Cardiac septum (tissue), 1 donor: ENCODE data around the gene SSU72. TPM values are rescaled to one million over a fixed set of nuclear protein-coding genes. Genes with fewer than 3 reads are reported as not detected.

Source experiments
- total RNA-seq: library from RNA; stranded (reverse); fragmentation: NEBNext Ultra II Directional; extraction: Animal tissue kit (Norgen Biotek cat#: 25700); gene quantifications from one replicate; pipeline ENCODE4 v1.2.1, GENCODE V29; 2021
- donor health status: DM: no; HTN: no; CAD: no.

Gene SSU72
- total RNA-seq, 1 donor from 2014 or later, result 90.7 TPM

Other genes starting within 250 kb of the SSU72 start
- 0.62 TPM for gene TAS1R3, start 243.6 kb downstream of the SSU72 start, total RNA-seq
- 96.2 TPM for gene DVL1, start 225.4 kb downstream of the SSU72 start, total RNA-seq
- 30.5 TPM for gene MXRA8, start 216.3 kb downstream of the SSU72 start, total RNA-seq
- 174 TPM for gene AURKAIP1, start 199.7 kb downstream of the SSU72 start, total RNA-seq
- gene CCNL2, start 175.5 kb downstream of the SSU72 start, total RNA-seq, result 78.6 TPM
- 127 TPM for gene MRPL20, start 167.6 kb downstream of the SSU72 start, total RNA-seq
- 1.8 TPM for gene ANKRD65, start 153.6 kb downstream of the SSU72 start, total RNA-seq
- gene VWA1, start 139.2 kb downstream of the SSU72 start, total RNA-seq, result 35.3 TPM
- 0.51 TPM for gene ATAD3C, start 125.2 kb downstream of the SSU72 start, total RNA-seq
- 13.7 TPM for gene ATAD3B, start 103.1 kb downstream of the SSU72 start, total RNA-seq
- gene ATAD3A, start 62.7 kb downstream of the SSU72 start, total RNA-seq, result 13.7 TPM
- gene TMEM240, start 34.2 kb downstream of the SSU72 start, total RNA-seq, result 5.0 TPM
- gene FNDC10, start 25.3 kb upstream of the SSU72 start, total RNA-seq, result 1.7 TPM
- gene MIB2, start 40.6 kb upstream of the SSU72 start, total RNA-seq, result 82.4 TPM
- 60.2 TPM for gene MMP23B, start 57.3 kb upstream of the SSU72 start, total RNA-seq
- 30.4 TPM for gene CDK11B, start 84.1 kb upstream of the SSU72 start, total RNA-seq
- 19.1 TPM for gene SLC35E2B, start 117.9 kb upstream of the SSU72 start, total RNA-seq
- 25.8 TPM for gene CDK11A, start 149.5 kb upstream of the SSU72 start, total RNA-seq
- gene NADK, start 203.6 kb upstream of the SSU72 start, total RNA-seq, result 31.3 TPM